Activated CD8-positive, alpha-beta memory T cell treated with anti-CD3 and anti-CD28 coated beads, Interleukin-2, amount 10 ng/mL, durations not matched to agents 7 days and 5 days (primary cell): ENCODE data around the gene NDUFA5. TPM values are rescaled to one million over a fixed set of nuclear protein-coding genes. Genes with fewer than 3 reads are reported as not detected.
A peak's percentile ranks its signal among the peaks of the same experiment; 100 is the strongest.
"Not testable (repeated sequence)": the region's sequence is repeated elsewhere in the genome, so short reads cannot be mapped to it uniquely, and the experiment has no call there.

Experiments
- ATAC-seq: fragments of 150-1000 bp; cut with Tn5 transposase; one replicate; pipeline ENCODE4 v1.10.0; 2021; ENCODE audit warnings: moderate library complexity
- CTCF ChIA-PET: fragments of 350-600 bp; sonication (Branson Sonifier 250); formaldehyde crosslinking; loops from one replicate; lab custom pipeline; 2021; ENCODE audit warnings: antibody characterized with exemption; lab: Charles Lee
- DNase-seq: peaks from one replicate; pipeline ENCODE4 v3.0.0-alpha.2; 2020
- H3K27ac Mint-ChIP-seq: one replicate; pipeline ENCODE4 v1.8.0; 2021; ENCODE audit warnings: mild to moderate bottlenecking, mixed read lengths
- H3K27me3 Mint-ChIP-seq: one replicate; pipeline ENCODE4 v1.8.0; 2021; ENCODE audit warnings: mixed read lengths
- H3K36me3 Mint-ChIP-seq: one replicate; pipeline ENCODE4 v1.8.0; 2021; ENCODE audit warnings: mild to moderate bottlenecking, mixed read lengths
- H3K4me1 Mint-ChIP-seq: one replicate; pipeline ENCODE4 v1.8.0; 2021; ENCODE audit warnings: mixed read lengths
- H3K4me3 Mint-ChIP-seq: one replicate; pipeline ENCODE4 v1.8.0; 2021; ENCODE audit warnings: mild to moderate bottlenecking, moderate library complexity, mixed read lengths
- H3K9me3 Mint-ChIP-seq: one replicate; pipeline ENCODE4 v1.8.0; 2022; ENCODE audit warnings: low read depth, mixed read lengths
- total RNA-seq, 2 experiments: library from RNA; stranded (reverse); gene quantifications; one replicate each; pipeline ENCODE4 v1.2.3, GENCODE V29; 2021

Gene NDUFA5
- total RNA-seq, 2 experiments from 2014 or later, result 39.7 to 49.7 TPM

- no peak for DNase-seq
- H3K27me3 Mint-ChIP-seq, result no peaks in the 10 kb centered on the region
- no peaks in the 10 kb centered on the region for H3K9me3 Mint-ChIP-seq
- ATAC-seq, result no peak
- H3K4me1 Mint-ChIP-seq, result peaks cover 16% of the 10 kb centered on the region
- CTCF ChIA-PET, result no interaction called here
- peaks cover 37% of the 10 kb centered on the region for H3K36me3 Mint-ChIP-seq
- no peak overlapping the region for H3K4me3 Mint-ChIP-seq
- no peak overlapping the region for H3K27ac Mint-ChIP-seq
These were observed 9.2 kb downstream of the NDUFA5 start for GRCh38 chr7:123548406-123548805.

GRCh38 chr7:123539871-123540270, 17.7 kb downstream of the NDUFA5 start:
- CTCF ChIA-PET, result interaction anchor here (1.0 to 2.2 kb wide), 3 partner anchors 17 to 45 kb away, joined by 3 to 12 read pairs (median 4); partner anchors contain the start of gene NDUFA5
- Mint-ChIP-seq H3K4me1 (peaks cover 10% of the 10 kb centered on the region), H3K27me3 (no peaks in the 10 kb centered on the region), H3K36me3 (no peaks in the 10 kb centered on the region), H3K27ac (no peak overlapping the region), H3K9me3 (no peaks in the 10 kb centered on the region), H3K4me3 (no peak overlapping the region)
- no peak for ATAC-seq
- DNase-seq, result no peak

DNA sequence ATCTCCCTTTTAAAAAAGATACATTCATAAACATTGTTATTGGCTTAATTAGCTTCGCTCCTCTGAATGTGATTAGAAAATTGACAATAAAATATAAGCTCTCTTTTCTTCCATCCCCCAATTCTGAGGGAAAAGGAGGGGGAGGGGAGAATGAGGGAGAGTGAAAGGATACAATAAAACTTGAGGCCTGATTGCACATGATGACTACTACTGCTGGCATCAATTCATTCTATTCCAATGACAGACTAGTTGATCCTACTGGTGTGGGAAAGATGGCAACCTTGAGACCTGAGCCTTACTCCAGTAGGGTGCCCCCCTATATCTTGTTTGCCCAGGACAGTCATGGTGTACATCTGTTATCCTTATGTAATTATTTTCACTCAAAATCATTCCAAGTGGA, 18.7 kb downstream of the NDUFA5 start:
- H3K9me3 Mint-ChIP-seq, result no peaks in the 10 kb centered on the region
- ATAC-seq, result no peak
- CTCF ChIA-PET, result interaction anchor here (2.2 kb wide), 1 partner anchor 44 kb away, joined by 12 read pairs; no protein-coding TSS in a partner anchor

DNA sequence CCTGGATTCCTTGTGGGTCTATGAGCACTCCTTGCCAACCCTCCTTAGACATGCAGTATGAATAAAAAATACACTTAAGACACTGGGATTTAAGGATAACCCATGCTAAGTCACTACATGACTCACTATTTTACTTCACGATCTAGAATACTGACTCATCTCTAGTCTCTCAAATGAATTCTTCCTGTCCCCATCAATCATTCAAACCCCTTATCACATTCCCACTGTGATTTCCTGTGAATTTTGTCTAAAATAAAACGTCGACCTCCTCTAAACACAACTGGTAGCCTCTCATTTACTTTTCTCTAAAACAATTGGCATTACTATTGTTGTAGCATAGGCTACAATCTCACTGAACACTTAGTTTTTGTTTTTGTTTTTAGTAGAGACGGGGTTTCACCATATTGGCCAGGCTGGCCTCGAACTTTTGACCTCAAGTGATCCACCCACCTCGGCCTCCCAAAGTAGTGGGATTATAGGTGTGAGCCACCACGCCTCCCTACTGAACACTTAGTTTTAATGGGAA, 19.4 kb downstream of the NDUFA5 start:
- H3K36me3 Mint-ChIP-seq, result peaks cover 2% of the 10 kb centered on the region
- H3K27me3 Mint-ChIP-seq, result peaks cover 11% of the 10 kb centered on the region
- no peak overlapping the region for H3K4me3 Mint-ChIP-seq
- DNase-seq, result no peak
- CTCF ChIA-PET, result no interaction called here
- no peak for ATAC-seq
- no peaks in the 10 kb centered on the region for H3K9me3 Mint-ChIP-seq
- H3K27ac Mint-ChIP-seq, result no peak overlapping the region
- H3K4me1 Mint-ChIP-seq, result peaks cover 21% of the 10 kb centered on the region

More for the DNA sequence above, 18.7 kb downstream of the NDUFA5 start:
- Mint-ChIP-seq H3K27ac (no peak overlapping the region), H3K36me3 (peaks cover 2% of the 10 kb centered on the region), H3K27me3 (peaks cover 5% of the 10 kb centered on the region), H3K4me3 (no peak overlapping the region), H3K4me1 (peaks cover 15% of the 10 kb centered on the region)
- no peak for DNase-seq

DNA sequence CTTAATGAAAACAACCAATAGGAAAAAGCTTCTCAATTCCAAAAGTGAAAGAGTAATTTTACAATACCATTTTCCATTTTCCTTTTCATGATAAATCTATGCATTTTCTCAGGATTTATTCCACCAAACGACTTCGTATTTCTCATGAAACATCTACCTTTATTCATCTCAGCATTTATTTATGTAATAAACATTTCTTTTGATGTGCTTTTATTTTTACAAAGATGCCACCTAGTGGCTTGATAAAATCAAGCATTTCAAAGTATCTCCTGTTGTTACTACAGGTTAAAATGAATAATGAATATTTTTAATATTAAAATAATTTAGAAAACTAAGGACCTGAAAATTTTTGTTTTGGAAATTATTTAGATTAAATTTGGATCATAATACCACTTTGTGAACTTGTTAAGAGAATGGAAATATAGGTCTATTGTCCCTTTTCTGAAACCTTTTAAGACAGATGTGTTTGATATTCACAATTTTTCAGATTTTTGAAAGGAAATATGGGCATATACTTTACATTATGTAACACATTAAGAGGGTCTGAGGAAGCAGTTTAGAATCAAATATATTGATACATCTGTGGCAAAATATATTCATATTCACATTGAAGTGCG, 20.5 kb downstream of the NDUFA5 start:
- ATAC-seq (no peak), DNase-seq (no peak)
- Mint-ChIP-seq H3K27ac (no peak overlapping the region), H3K36me3 (peaks cover 2% of the 10 kb centered on the region), H3K9me3 (no peaks in the 10 kb centered on the region), H3K4me3 (no peak overlapping the region), H3K4me1 (peaks cover 26% of the 10 kb centered on the region), H3K27me3 (peaks cover 18% of the 10 kb centered on the region)
- CTCF ChIA-PET, result interaction anchor here (1.0 kb wide), 1 partner anchor 43 kb away, joined by 3 read pairs; no protein-coding TSS in a partner anchor

DNA sequence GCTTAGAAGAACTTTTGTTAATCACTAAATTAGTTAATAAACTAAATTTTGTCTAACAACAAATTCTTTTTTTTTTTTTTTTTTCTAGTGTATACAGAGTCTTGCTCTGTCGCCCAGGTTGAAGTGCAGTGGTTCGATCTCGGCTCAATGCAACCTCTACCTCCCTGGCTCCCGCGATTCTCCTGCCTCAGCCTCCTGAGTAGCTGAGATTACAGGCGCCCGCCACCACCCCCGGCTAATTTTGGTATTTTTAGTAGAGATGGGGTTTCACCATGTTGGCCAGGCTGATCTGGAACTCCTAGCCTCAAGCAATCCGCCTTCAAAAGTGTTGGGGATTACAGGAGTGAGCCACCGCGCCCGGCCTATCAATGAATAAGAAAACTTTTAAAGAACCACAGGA, 22.1 kb downstream of the NDUFA5 start:
- Mint-ChIP-seq H3K27me3 (peaks cover 25% of the 10 kb centered on the region), H3K36me3 (peaks cover 2% of the 10 kb centered on the region), H3K4me3 (no peak overlapping the region), H3K4me1 (peaks cover 26% of the 10 kb centered on the region), H3K27ac (no peak overlapping the region), H3K9me3 (no peaks in the 10 kb centered on the region)
- no peak for ATAC-seq
- CTCF ChIA-PET, result interaction anchor here (0.7 to 3.0 kb wide), 4 partner anchors 18 to 166 kb away, joined by 3 to 22 read pairs (median 6); no protein-coding TSS in a partner anchor
- DNase-seq, result no peak

DNA sequence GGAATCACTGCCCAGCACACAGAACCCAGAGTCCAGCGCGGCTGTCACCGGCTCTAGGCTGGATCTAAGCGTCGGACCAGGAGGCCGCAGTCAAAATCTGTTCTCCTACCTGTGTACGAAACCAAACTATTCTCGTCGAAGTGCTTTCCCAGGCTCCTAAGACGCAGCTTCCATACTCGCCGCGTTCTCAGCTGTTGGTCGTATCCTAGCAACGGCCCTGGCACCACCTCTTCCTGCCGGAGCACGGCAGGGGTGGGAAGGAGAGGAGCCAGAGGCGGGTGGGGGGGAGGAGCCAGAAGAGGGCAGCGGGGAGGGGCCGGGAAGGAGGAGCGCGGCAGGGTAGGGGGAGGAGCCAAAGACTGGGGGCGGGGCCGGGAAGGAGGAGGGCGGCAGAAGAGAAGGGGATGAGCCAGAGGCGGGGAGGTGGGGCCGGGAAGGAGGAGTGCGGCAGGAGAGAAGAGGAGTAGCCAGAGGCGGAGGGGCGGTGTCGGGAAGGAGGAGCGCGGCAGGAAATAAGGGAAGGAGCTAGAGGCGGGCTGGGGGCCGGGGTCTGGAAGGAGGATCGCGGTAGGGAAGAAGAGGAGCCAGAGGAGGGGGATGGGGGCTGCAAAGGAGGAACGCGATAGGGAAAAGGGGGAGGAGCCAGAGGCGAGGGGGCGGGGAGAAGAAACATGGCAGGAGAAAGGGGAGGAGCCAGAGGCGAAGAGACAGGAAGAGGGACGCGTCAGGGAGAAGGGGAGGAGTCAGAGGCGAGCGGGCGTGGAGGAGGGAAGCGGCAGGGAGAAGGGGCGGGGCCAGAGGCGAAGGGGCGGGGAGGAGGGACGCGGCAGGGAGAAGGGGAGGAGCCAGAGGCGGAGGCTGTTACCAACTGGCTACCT, 23.0 kb downstream of the NDUFA5 start, which contains the start of gene IQUB:
Gene IQUB, minus strand, starts transcription at position 213 of the 878 bp plus-strand sequence. CDS start 22,255 bp downstream, outside the sequence.
- peaks cover 26% of the 10 kb centered on the region for H3K4me1 Mint-ChIP-seq
- H3K4me3 Mint-ChIP-seq, result peak within 1 kb of the TSS; percentile 90
- H3K9me3 Mint-ChIP-seq, result no peaks in the 10 kb centered on the region
- DNase-seq (peak; percentile 98), ATAC-seq (peak; percentile 84)
- peaks cover 2% of the 10 kb centered on the region for H3K36me3 Mint-ChIP-seq
- CTCF ChIA-PET, result interaction anchor here (0.7 to 3.0 kb wide), 4 partner anchors 19 to 167 kb away, joined by 3 to 22 read pairs (median 6); no protein-coding TSS in a partner anchor
- H3K27ac Mint-ChIP-seq, result peak within 1 kb of the TSS; percentile 82
- peaks cover 25% of the 10 kb centered on the region for H3K27me3 Mint-ChIP-seq

GRCh38 chr7:123533929-123534382, 23.7 kb downstream of the NDUFA5 start:
- peaks cover 25% of the 10 kb centered on the region for H3K27me3 Mint-ChIP-seq
- peaks cover 2% of the 10 kb centered on the region for H3K36me3 Mint-ChIP-seq
- no peaks in the 10 kb centered on the region for H3K9me3 Mint-ChIP-seq
- CTCF ChIA-PET, result interaction anchor here (3.0 kb wide), 1 partner anchor 39 kb away, joined by 22 read pairs; no protein-coding TSS in a partner anchor
- DNase-seq (no peak), ATAC-seq (peak; percentile 1)
- H3K4me1 Mint-ChIP-seq, result peaks cover 26% of the 10 kb centered on the region
- no peak overlapping the region for H3K27ac Mint-ChIP-seq
- peak overlapping the region; percentile 90 for H3K4me3 Mint-ChIP-seq

GRCh38 chr7:123533553-123533917, 24.1 kb downstream of the NDUFA5 start:
- Mint-ChIP-seq H3K36me3 (peaks cover 2% of the 10 kb centered on the region), H3K27me3 (peaks cover 25% of the 10 kb centered on the region), H3K27ac (no peak overlapping the region), H3K4me1 (peaks cover 26% of the 10 kb centered on the region), H3K9me3 (no peaks in the 10 kb centered on the region), H3K4me3 (peak overlapping the region; percentile 90)
- DNase-seq, result no peak
- CTCF ChIA-PET, result interaction anchor here (3.0 kb wide), 1 partner anchor 39 kb away, joined by 22 read pairs; no protein-coding TSS in a partner anchor
- ATAC-seq, result no peak

DNA sequence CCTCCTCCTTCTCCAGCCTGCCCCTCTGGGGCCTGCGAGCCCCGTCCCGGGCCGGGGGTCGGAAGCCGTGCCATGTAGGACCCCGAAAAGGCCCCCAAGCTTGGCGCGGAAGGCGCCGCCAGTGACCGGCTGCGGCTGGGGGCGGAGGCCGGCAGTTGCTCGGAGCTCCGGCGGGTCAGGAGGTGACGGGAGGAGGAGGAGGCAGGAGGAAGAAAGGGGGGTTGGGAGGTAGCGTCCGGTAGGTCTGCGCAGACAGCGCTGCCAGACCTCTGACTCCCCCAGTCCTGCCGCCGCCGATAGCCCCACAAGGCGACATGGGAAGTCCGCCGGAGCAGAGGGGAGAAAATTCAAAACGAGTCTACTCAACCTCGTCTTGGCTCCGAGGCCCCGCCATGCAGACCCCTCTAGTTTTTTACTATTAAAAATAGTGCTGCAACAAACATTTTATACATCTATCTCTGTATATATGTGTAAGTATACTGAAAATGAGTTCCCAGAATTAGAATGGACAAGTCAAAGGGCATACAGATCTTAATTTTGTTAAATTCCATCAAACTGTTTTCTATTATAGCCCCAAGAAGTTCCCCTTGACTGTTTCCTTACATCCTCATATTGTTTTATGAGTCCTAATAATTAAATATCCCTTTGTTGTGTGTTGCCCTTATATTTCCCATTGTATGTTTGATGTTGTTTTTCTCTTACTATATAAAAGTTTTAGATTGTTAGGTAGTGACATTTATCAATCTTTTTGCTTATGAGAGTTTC, 24.6 kb downstream of the NDUFA5 start:
- CTCF ChIA-PET, result interaction anchor here (3.0 kb wide), 1 partner anchor 38 kb away, joined by 22 read pairs; no protein-coding TSS in a partner anchor
- H3K4me3 Mint-ChIP-seq, result peak overlapping the region; percentile 50
- ATAC-seq, result peak; percentile 34
- H3K27ac Mint-ChIP-seq, H3K9me3 Mint-ChIP-seq, H3K36me3 Mint-ChIP-seq: not testable (repeated sequence)
- peak; percentile 56 for DNase-seq
- peaks cover 21% of the 10 kb centered on the region for H3K4me1 Mint-ChIP-seq
- H3K27me3 Mint-ChIP-seq, result peaks cover 25% of the 10 kb centered on the region

DNA sequence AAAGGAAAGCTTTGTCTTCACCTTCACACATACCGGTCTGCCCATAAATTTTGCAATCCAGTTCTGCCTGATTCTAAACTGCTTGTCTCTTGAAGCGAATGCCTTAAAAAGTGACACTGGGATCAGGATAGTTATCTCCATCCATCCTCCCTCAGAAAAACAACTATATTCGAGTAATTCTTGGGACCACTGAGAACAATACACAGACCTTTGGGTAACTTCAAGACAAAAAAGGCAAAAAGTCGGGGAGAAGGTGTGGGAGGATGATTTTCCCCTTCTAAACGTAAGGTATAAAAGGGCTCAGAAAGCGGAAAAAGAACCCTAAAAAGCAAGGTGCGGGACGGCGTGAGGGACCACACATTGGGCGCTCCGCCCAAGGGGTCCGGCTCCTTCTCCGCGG, 25.3 kb downstream of the NDUFA5 start:
- CTCF ChIA-PET, H3K36me3 Mint-ChIP-seq, DNase-seq, ATAC-seq, H3K9me3 Mint-ChIP-seq, H3K27ac Mint-ChIP-seq: not testable (repeated sequence)
- H3K4me1 Mint-ChIP-seq, result peaks cover 20% of the 10 kb centered on the region
- peak overlapping the region; percentile 55 for H3K4me3 Mint-ChIP-seq
- H3K27me3 Mint-ChIP-seq, result peaks cover 25% of the 10 kb centered on the region

DNA sequence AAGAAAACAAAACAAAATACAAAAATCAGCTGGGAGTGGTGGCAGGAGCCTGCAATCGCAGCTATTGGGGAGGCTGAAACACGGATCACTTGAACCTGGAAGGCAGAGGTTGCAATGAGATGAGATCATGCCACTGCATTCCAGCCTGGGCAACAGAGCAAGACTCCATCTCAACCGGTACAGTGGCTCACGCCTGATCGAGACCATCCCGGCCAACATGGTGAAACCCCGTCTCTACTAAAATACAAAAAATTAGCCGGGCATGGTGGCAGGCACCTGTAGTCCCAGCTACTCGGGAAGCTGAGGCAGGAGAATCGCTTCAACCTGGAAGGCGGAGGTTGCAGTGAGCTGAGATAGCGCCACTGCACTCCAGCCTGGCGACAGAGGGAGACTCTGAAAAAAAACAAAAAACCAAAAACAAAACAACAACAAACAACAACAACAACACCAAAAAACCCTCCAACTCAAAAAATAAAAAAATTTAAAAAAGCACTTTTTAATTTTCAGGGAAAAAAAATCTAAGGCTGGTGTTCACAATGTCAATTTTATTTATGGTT, 27.5 kb downstream of the NDUFA5 start:
- H3K36me3 Mint-ChIP-seq, CTCF ChIA-PET, H3K4me3 Mint-ChIP-seq, DNase-seq, ATAC-seq, H3K9me3 Mint-ChIP-seq, H3K27ac Mint-ChIP-seq: not testable (repeated sequence)
- H3K4me1 Mint-ChIP-seq, result peaks cover 17% of the 10 kb centered on the region
- peaks cover 25% of the 10 kb centered on the region for H3K27me3 Mint-ChIP-seq
